ENCODE measurements around the gene SPEG. TPM values are rescaled to one million over a fixed set of nuclear protein-coding genes. Genes with fewer than 3 reads are reported as not detected.

The SPEG gene
- total RNA-seq, 2 donors from 2014 or later: 2.9 to 3.6 TPM

- no peak for ATAC-seq
- DNase-seq: no peak
- H3K27me3 ChIP-seq: peaks cover 0 to 16% of the 10 kb centered on the region in 2 donors
Observed at GRCh38 chr2:219531639-219532377, 97.2 kb downstream of the SPEG start.

GRCh38 chr2:219532378-219532649 is 97.7 kb downstream of the SPEG start:
- DNase-seq (no peak), ATAC-seq (no peak)
- peaks cover 8% of the 10 kb centered on the region for H3K4me1 ChIP-seq
- TF ChIP-seq, protein P1, sequence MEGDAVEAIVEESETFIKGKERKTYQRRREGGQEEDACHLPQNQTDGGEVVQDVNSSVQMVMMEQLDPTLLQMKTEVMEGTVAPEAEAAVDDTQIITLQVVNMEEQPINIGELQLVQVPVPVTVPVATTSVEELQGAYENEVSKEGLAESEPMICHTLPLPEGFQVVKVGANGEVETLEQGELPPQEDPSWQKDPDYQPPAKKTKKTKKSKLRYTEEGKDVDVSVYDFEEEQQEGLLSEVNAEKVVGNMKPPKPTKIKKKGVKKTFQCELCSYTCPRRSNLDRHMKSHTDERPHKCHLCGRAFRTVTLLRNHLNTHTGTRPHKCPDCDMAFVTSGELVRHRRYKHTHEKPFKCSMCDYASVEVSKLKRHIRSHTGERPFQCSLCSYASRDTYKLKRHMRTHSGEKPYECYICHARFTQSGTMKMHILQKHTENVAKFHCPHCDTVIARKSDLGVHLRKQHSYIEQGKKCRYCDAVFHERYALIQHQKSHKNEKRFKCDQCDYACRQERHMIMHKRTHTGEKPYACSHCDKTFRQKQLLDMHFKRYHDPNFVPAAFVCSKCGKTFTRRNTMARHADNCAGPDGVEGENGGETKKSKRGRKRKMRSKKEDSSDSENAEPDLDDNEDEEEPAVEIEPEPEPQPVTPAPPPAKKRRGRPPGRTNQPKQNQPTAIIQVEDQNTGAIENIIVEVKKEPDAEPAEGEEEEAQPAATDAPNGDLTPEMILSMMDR (IDR thresholded peaks at IDR 0.05): no peak
- no peak for TF ChIP-seq POLR2A (IDR thresholded peaks at IDR 0.05)
- H3K36me3 ChIP-seq (replicated peaks in 1 of 2; ENCODE audit: insufficient read depth in 1 of 2, low read depth in 2 of 2): no peaks in the 10 kb centered on the region
- 66 to 75% methylated on average over 7 to 8 of the region's 8 CpGs for WGBS, 2 donors
- peaks cover 0 to 15% of the 10 kb centered on the region in 2 donors for H3K27me3 ChIP-seq
- no peaks in the 10 kb centered on the region for H3K9me3 ChIP-seq
- no peak overlapping the region for H3K27ac ChIP-seq
- intact Hi-C loops (cut with DNase I): loop anchor here (5.0 kb wide), 1 partner anchor 35 kb away; the partner anchor contains the start of gene GMPPA
- H3K4me3 ChIP-seq: no peak overlapping the region

More at GRCh38 chr2:219531639-219532377, 97.2 kb downstream of the SPEG start:
- TF ChIP-seq, protein P1 (IDR thresholded peaks at IDR 0.05): no peak
- no peak for TF ChIP-seq POLR2A (IDR thresholded peaks at IDR 0.05)
- peaks cover 13% of the 10 kb centered on the region for H3K4me1 ChIP-seq
- H3K4me3 ChIP-seq: no peak overlapping the region
- intact Hi-C loops (cut with DNase I): loop anchor here (5.0 kb wide), 1 partner anchor 35 kb away; the partner anchor contains the start of gene GMPPA
- H3K36me3 ChIP-seq (replicated peaks in 1 of 2; ENCODE audit: insufficient read depth in 1 of 2, low read depth in 2 of 2): no peaks in the 10 kb centered on the region
- 45 to 67% methylated on average over 5 to 20 of the region's 20 CpGs for WGBS, 2 donors
- H3K27ac ChIP-seq: no peak overlapping the region
- no peaks in the 10 kb centered on the region for H3K9me3 ChIP-seq

DNA sequence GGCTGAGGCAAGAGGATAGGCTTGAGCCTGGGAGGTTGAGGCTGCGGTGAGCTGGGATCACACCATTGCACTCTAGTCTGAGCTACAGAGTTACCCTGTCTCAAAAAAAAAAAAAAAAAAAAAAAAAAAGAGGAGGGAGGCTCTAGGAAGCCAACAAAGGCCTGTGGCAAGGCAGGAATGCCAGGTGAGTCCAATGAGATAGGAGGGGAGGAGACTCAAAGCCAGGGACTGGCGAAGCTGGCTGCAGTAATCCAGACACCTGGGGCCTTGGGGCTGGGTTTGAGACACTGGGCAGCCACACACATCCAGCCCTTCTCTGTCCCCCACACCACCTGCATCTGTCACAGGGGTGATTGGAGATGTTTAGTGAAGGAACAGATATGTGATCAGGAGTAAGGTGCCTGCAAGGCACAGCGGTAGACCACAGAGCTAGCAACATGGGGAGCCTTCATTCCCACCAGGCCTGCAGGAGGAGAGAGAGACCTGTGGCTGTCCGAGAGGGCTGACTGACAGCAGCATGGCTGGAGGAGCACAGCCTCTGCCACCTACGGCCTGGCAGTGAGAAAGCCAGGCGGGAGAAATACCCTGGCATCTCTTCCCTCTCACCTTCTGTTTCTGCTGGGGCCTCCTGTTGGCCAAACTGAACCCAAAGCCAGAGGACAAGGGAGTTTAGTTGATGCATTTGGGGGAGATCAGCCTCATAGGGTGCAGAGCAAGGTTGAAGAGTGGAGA is 99.5 kb downstream of the SPEG start:
- Histone ChIP-seq H3K27ac (no peak overlapping the region), H3K9me3 (no peaks in the 10 kb centered on the region), H3K4me1 (peaks cover 14% of the 10 kb centered on the region), H3K4me3 (no peak overlapping the region), H3K27me3 (peaks cover 0 to 9% of the 10 kb centered on the region in 2 donors), H3K36me3 (replicated peaks in 1 of 2; ENCODE audit: insufficient read depth in 1 of 2, low read depth in 2 of 2) (peaks cover 0 to 3% of the 10 kb centered on the region in 2 donors)
- ATAC-seq (no peak), DNase-seq (no peak)
- TF ChIP-seq, protein P1 (IDR thresholded peaks at IDR 0.05): no peak
- no peak for TF ChIP-seq POLR2A (IDR thresholded peaks at IDR 0.05)
- intact Hi-C loops (cut with DNase I): loop anchor here (5.0 kb wide), 1 partner anchor 37 kb away; the partner anchor contains the start of gene GMPPA
- WGBS, 2 donors: 66% methylated on average over 3 to 6 of the region's 6 CpGs

DNA sequence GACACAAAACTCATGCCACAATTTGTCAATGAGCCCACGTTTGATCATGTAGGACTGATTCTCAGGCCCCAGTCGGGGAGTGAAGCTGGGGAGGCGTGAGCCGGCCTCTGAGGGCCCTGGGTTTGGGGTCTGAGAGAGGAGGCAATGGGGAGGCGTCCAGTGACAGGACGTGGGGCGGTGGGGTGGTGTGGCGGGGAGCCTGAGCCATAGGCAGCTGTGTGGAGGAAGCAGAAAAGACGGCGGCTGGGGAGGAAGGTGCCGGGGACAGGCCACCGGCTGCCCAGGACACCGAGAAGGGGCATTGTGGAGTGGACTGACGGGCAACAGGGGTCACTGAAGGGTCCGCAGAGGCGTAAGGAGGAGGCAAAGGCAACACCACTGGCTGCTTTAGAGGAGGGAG is 101.8 kb downstream of the SPEG start:
- no peak overlapping the region for H3K4me3 ChIP-seq
- H3K27me3 ChIP-seq: no peaks in the 10 kb centered on the region
- intact Hi-C loops (cut with DNase I): loop anchor here (5.0 kb wide), 1 partner anchor 101 kb away; no protein-coding TSS in a partner anchor
- peaks cover 0 to 18% of the 10 kb centered on the region in 2 donors for H3K36me3 ChIP-seq (replicated peaks in 1 of 2; ENCODE audit: insufficient read depth in 1 of 2, low read depth in 2 of 2)
- H3K27ac ChIP-seq: no peak overlapping the region
- 60 to 72% methylated on average over 15 to 16 of the region's 16 CpGs for WGBS, 2 donors
- DNase-seq: no peak
- no peak for TF ChIP-seq POLR2A (IDR thresholded peaks at IDR 0.05)
- TF ChIP-seq, protein P1 (IDR thresholded peaks at IDR 0.05): no peak
- peaks cover 14% of the 10 kb centered on the region for H3K4me1 ChIP-seq
- no peaks in the 10 kb centered on the region for H3K9me3 ChIP-seq
- no peak for ATAC-seq

All from body of pancreas (tissue), 4 donors.